Skin of body (tissue), 2 donors: ENCODE data around the gene SYNE1. TPM values are rescaled to one million over a fixed set of nuclear protein-coding genes. Genes with fewer than 3 reads are reported as not detected.

Experiments
- DNase-seq: peaks from one replicate; lab custom pipeline; 2025; lab: John Stamatoyannopoulos, UW
- total RNA-seq: library from RNA; depleted of rRNA; stranded (reverse); fragments of >200 nt; gene quantifications from one replicate; pipeline ENCODE4 v1.2.3, GENCODE V29; 2014

SYNE1 gene
- total RNA-seq, 1 donor from 2014 or later: 155 TPM

DNA sequence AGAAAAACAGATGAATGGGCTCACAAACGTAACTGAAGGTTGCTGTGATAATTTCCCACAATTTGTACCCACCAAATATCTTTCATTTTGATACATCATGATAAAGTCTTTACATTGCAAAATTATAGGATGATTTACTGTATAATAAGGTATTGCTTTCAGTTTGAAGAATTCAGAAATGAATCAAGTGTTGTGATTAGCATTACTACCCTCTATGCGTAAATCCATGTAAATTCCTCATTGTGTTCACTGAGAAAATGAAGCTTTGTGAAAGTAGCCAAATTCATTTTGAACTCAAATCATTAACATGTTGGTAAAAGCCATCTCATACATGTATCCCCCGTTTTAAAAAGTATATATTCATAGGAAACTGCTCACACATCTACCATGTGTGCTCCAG, 450.3 kb downstream of the SYNE1 start:
- no peak for DNase-seq

DNA sequence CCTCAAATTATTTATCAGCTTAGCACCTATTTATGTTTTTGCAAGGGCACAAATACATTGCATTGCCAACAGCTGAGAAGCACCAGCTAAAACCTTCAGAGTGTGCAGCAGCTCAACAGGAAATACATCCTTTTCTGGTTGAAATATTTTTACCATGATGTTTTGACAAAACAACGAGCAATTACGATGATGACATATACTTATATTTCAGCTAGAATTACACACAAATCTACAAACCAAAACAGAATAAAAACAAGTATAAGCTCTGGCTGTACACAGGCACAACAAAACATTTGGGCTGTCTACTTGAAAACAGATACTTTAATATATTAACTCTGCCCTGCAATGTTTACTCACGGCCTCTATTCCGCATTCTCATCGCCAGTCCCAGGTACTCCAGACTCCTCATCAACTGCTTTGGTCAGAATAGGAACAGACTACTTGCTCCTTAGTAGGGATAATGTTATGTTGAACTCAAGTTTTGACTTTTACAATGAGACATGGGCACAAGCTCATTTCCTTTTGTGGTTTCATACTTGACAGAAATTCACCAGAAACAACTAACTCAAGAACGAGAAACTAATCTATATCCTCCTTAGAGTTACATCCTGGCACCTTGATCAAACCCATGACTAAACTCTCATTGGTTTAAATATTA, 452.1 kb downstream of the SYNE1 start:
- DNase-seq: no peak

DNA sequence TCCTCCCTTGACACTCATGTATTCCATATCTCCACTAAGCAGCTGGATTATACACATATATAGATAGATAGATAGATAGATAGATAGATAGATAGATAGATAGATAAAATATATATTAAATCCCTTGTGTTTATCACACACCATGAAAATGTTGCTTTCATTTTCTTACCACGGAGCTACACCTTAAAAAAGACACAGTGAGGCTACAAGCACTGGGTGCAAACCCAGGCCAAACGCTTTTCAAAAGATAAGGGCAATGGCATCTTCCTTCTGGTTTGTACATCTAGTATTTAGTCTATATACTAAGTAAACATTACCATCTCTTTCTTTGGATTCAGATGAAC, 452.6 kb downstream of the SYNE1 start:
- DNase-seq: no peak

DNA sequence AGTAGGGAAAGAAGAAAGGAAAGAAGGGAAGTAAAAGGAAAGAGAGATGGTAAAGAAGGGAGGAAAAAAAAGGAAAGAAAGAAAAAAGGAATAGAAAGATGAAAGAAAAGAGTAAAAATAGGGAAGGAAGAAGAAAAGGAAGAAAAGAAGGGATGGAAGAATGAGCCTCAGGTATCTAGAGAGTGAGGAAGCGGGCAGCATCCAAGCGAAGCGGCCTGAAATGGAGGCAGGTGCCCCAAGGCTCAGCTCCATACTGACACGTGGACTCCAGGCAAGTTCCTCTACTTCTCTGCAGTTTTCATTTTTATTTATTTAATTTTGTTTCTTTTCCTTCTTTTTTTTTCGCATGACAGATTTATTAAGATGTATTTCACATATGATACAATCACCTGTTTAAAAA, 456.6 kb downstream of the SYNE1 start:
- DNase-seq: no peak

DNA sequence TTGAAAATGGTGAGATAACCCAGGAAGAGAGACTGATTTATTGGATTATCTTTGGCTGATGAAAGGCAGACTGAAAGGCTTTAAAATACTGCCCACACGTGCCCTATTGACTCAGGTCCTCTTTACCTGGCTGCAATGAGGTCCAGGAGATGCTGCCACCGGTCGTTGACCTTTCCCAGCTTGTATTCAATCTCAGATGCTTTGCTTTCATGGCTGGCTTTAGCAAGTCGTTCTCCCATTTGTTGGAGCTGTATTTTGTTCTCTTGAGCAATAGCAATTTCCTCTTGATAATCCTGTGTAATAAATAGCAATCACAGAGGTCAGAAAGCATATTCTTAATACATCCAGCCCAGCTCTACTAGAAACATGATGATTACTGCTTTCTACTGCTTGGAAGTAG, 460.9 kb downstream of the SYNE1 start:
- no peak for DNase-seq

DNA sequence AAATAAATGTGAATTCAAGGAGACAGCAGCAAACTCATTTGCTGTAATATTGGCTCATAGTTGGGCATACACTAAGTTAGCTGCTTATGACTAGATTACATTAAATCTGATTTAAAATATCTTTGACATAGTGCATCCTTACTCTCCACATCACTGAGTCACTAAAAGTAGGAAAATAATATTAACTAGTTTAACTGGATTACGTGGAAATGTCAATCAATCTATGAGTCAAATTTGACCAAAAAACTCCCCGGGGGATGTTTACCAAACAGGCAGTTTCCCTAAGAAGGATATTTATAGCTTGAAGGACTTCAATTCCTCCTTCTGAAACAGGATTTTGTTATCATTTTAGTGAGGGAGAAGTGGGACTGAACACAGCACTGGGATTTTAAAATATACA, 463.2 kb downstream of the SYNE1 start:
- DNase-seq: no peak

DNA sequence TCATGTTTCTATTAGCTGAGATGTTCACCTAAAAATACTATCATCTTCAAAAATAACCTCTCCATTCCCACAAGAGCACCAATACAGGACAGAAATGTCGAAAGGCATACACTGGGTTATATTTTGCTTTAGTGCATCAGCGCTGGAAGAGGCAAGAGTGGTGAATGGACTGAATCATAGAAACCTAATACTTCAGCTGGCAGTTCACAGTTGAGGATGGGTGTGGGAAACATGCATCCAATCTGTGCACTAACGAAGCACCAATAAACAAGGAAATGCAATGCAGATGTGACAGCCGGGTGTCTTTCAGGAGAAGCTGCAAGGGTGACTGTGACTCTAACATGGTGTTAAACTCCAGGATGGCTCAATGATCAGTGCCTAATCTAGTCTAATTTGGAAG, 463.8 kb downstream of the SYNE1 start:
- DNase-seq: peak; percentile 74

DNA sequence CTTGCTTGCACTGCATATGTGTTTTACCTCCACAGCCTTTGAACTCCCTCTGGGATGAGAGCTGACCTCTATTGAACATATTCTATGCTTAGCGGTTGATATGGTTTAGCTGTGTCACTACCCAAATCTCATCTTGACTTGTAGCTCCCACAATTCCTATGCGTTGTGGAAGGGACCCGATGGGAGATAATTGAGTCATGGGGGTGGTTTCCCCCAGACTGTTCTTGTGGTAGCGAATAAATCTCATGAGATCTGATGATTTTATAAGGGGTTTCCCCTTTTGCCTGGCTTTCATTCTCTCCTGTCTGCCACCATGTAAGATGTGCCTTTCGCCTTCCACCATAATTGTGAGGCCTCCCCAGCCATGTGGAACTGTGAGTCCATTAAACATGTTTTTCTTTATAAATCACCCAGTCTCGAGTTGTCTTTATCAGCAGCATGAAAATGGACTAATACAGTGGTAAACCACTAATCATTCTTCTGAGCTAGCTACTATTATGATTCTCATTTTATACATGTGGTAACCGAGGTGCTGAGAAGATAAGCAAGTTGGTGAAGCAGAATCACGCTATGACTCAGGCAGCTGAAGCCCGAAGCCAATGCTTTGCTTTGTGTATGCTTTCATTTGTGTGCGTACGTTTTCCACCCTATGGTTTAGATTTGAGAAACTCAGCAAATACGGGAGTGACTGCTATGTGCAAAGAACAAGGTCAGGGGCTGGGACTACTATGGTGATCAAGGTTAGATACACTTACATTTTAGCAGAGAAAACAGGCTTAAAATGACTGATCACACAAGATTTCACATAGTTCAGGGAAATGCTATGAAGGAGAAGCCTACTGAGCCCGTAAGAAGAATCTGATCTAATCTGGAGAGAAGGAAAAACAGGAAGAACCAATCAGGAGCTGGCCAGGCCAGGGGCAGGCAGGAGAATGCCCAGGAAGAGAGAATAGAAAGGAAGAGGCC, 466.2 kb downstream of the SYNE1 start:
- DNase-seq: no peak

DNA sequence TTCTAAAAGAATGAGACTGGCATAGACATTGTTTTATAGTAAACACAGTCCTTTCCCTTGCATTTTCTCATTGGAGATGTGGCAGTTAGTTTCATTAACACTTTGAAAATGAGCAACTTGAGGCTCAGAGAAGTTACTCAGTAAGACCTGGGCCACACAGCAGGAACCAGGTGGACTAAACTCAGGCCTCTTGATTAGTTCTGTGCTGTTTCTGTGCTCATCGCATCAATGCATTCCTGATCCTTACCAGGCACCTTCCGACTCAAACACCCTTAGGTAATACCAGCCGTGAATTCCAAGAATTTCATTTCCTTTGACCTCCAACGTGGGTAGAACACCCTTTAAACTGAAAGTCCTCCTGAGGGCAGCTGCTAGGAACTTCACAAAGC, 466.9 kb downstream of the SYNE1 start:
- no peak for DNase-seq

DNA sequence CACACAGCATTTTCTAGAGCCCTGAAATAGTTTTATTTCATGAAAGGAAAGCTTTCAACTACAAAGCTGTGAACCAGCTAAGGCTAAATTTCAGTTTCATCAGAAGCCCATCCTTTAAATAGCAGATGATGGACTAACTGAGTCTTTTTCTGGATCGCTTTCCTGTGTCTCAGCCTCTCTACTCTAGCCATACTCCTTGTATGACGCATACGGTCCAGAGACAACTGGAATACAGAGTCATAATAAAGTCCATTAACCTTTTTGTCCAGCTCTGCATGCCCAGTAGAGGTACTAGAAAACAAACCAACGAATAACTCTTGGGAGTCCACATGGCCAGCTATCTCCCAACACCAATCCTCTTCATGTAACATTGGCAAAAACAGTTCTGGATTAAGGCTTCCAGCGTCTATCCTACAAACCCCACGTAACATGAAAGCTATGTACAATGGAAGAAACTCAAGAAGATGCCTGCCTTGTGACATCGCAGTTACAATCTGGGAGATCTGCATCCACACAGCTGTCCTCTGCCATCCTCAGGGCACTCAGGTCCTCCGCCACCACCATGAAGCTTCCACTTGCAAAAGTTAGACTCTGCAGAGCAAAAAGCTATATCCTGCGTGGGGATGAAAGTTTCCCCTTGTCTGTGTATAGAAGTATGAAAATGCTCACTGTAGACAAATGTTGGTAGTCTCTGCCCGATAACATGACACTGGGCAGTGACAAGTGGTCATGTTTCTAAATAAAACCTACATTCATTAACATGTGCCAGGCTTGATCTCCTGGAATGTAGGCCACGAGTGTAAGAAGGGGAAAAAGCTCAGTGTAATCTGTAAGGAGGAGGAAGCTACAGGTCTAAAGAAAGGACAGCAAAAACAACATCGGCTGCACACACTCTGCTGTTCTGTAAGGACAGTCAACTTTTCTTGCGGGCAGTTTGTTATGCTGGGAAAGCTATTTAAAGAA, 469.2 kb downstream of the SYNE1 start:
- DNase-seq: no peak

DNA sequence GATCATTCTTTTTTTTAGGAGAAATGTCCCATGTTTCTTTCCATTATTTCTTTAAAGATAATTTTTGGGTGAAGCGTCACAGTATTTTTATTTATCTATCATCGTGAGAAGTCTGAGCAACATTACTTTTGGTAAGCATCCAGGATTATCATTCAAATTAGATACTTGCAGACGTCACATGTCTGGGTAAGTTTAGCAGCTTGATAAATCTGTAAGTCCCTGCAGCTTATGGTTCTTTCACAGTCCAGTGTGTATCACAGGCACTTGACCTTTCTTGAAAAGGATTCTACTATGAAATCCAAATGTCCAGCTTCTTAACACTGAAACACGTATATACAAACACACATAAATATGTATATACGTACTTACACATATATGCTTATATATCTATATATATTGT, 470.3 kb downstream of the SYNE1 start:
- DNase-seq: no peak

DNA sequence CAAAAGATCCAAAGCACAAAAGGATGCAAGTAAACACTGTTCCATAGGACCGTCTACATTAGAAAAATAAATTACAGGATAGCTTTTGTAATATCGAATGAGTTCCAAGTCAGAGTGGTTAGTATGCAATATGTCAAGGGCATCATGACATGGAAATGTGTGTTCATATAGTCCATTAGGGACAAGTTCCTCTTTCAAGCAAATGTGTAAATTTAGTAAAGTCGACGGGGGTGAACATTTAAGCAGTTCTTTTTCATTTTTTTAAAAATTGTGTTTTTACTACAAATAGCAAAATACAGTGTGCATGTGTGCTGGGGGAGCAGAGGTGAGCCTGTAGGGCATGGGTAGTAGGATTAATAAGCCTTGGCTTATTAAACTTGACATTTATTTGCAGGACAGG, 470.7 kb downstream of the SYNE1 start:
- DNase-seq: no peak

DNA sequence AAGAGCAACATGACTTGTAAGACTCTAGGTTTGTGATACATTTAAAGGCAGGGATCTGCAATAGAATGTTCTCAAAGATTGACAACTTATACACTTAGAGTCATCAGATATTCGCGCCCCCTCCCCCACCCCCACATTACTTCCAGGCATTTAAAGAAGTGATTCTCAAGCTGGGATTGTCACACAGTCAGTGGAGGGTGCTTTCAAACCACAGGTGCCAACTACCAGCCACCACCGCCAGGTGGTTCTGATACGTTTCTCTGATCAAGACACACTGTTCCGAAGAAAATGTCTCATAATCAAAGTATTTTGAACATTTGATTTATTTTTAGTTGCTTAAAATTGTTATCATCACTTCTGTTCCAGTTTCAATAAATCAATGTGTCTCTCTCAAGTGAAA, 472.2 kb downstream of the SYNE1 start:
- no peak for DNase-seq

DNA sequence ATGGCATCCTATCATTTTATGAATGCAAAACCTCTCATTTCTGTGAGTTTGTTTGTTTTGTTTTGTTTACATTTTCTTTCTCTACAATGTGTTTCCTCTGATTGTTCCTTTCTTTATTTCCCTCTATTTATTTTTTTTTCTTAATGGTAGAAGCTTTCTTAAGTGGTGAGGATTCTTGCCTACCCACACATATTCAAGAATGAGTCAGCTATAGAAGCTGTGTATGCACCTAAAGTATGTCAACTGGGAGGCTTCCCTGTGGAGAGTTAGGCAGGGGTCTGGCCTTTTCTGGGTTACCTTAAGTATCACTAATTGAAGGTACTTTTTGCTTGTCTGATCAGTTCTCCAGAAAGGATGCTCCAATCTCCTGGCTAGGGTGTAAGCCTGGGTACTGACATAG, 475.7 kb downstream of the SYNE1 start:
- no peak for DNase-seq

DNA sequence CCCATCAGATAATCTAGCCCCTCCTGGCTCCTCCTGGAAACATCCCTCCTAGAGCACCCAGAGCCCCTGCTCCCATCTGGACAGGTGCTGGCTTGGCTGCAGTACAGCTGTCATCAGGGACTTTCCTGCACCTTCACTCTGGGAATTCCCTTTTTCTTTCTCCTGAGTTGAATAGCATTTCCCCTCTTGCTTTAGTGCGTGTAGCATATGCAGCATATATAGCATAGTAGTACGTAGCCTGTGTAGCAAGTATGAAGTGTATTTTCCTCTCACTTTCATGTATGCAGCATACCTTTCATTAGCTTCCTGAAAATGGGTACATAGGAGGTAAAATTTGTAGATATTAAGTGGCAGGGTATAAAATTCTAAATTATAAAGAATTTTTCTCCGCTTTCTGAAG, 476.8 kb downstream of the SYNE1 start:
- DNase-seq: no peak

DNA sequence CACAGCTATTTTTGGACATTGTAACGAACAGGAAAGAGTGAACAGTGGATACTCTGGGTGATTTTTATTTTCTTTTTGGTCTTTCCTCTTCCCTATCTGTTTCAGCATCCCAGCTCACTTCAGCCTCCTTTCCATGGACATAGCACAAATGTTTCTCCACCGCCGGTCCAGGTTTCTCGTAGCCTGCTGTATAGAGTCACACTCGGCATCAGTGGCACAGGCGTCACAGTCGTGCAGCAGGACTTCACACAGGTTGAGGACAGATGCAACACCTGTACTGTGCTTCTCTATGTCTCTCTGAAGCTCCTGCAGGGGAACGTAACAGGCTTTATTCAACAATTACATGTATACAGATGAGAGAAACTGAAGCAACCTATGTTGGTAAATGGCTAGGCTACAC, 481.4 kb downstream of the SYNE1 start:
- DNase-seq: no peak

DNA sequence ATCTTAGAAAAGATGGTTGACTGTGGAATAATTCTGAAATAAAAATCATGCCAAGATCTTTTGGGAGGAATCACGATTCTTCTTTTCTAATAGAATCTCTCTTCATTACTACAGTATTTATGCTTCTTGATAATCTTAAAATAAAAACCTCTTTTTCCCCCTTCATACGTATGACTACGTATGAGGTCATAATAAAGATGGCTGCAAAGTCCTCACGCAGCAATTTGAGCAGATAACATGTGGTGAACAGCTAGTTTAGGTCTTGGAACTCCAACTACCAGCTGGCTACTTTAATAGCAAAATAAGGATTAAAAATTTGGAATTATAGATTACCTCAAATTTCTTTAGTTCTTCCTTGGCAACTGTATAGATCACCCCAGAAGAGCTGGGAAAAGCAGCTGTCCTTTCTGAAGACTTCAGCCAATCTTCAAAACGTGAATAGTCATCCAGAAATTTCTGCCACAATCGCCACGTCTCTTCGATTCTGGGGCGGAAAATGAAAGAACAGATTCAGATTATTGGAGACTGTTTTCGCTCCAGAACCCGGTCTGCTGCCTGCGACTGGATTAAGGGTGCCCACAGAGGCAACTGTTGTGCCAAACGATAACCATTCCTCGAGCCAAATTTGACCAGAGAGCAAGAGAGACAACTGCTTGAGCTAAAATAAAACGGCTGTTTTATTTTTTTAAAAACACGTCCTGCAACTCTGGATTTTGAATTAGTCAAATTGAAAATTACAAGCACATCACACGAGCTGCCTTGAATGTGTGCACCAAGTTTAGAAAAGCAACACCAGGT, 482.4 kb downstream of the SYNE1 start:
- no peak for DNase-seq

DNA sequence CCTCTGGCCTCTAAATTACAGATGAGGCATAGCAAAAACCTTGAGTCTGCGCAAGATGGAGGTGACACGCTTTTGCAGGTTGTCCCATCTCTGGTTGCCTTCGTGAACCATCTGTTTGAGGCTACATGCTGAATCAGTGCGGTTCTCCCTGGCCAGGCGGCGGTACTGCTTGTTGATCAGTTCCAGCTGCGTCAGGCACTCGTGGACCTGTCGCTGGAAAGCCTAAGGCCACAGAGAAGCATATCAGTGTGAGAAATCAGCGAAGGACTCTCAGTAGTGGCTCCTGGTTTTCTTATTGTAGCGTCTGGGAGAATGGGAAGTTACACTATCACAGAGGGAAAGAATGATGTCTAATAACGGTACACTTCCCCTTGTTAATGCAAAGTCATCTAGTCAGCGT, 485.2 kb downstream of the SYNE1 start:
- no peak for DNase-seq

DNA sequence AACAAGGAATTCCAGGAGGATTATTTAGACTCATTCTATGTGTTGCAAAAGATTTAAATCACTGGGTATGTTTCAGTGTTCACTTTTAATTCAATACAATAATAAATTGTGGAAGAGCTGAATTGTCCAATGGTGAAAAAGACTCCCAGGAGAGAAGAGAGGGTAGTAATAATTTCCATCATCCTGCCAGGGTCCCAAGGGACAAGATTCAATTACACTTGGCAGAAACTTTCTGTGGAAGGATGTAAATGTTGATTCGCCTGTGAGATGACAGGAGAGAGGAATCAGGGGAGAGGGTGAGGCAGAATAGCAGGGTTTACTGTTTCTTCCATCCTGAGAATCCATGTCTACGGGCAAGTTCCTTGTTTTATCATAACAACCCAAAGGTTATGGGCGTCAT, 487.0 kb downstream of the SYNE1 start:
- DNase-seq: no peak

DNA sequence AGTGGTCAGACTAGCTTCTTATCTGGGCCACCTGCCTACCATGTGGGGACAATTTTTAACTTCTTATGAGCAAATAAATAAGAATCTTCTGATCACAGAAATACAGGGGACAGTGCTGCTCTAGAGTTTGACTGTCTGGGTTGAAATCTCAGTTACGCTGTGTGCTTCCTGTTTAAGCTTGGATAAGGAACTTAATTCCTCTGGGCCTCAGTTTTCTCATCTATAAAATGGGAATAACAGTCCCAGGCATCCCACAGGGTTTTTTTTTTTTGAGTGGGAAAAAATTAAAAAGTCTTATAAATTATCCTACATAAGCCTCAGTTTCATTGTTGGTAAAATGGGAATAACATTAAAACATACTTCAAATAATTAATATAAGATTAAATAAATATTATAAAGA, 488.8 kb downstream of the SYNE1 start:
- no peak for DNase-seq

DNA sequence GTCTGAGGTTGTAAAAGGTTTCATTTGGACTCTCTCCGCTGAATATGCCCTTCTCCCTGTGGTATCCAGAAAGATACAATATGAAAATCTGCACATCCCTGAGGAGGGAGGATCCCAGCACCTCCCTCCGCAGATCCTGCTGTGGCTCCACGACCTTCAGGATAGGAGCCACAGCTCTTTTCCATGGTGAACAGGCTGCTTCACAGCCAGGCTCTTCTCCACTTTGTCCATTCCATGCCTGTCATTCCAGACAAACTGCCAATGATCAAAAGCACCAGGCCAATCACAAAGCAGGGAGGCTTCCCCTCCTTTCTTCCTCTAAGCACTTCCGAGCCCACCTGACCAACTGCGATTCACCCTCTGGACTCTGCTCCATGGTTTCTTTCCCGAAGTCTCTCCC, 489.9 kb downstream of the SYNE1 start:
- no peak for DNase-seq
